GM23248 (cell line): ENCODE measurements around the gene BMAL1.

Experiments
- EZH2 ChIP-seq: fragments of 200-600 bp; sonication (generic); IDR thresholded peaks from 2 replicates; pipeline ENCODE4 v1.6.1; 2018; ENCODE audit warnings: antibody characterized with exemption, mild to moderate bottlenecking; ENCODE audit not compliant: insufficient read depth, poor library complexity, severe bottlenecking
- EZH2phosphoT487 ChIP-seq: fragments of 200-600 bp; sonication (generic); IDR thresholded peaks from 2 replicates; pipeline ENCODE4 v1.6.1; 2018; ENCODE audit warnings: antibody characterized with exemption, moderate library complexity, mild to moderate bottlenecking, low read depth; ENCODE audit not compliant: insufficient read depth

DNA sequence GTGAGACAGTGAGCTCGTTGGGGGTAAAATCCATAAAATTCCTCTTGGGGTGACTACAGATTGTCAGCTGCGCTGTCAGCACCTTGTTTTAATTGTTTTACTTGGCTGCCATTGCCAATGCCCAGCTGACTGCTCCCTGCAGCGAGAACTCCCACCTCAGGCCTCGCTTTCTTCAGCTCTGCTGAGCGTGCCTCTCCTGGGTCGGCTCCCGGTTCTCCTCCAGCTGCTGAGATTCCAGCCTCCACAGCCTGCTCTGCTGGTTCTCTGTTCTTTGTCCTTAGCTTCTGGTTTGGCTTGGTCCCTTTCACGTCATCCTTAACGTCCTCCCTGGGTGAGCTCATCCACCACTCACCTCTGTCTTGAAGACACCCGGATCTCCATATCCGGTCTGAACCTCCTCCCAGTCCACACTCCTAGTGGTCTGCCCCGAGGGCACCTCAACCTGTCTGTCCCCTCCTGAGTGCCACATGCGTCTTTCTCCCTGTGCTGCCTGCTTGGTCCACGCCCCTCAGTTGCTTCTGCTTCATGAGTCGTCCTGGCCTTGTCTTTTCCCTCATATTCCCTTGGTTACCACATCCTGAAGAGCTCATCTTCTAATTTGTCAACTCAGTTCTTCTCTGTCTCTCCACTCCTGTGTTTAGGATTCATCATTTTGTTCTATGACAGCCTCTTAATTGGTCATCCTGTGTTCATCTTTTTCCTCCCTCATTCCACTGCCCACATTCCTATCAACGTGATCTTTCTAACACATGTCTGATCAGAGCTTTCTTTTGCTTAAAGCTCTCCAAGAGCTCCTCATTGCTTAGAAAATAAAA lies 35.6 kb downstream of the BMAL1 start:
- TF ChIP-seq EZH2 (no peak), EZH2phosphoT487 (no peak)
